Activated CD8-positive, alpha-beta memory T cell treated with anti-CD3 and anti-CD28 coated beads, Interleukin-2, amount 50 U/mL, for 48 hours (primary cell): ENCODE measurements around the gene ZNF610.
"Not testable (repeated sequence)": the region's sequence is repeated elsewhere in the genome, so short reads cannot be mapped to it uniquely, and the experiment has no call there.

Experiments used
- DNase-seq: peaks from one replicate; pipeline ENCODE4 v3.0.0-alpha.2; 2020

ZNF610 gene

DNA sequence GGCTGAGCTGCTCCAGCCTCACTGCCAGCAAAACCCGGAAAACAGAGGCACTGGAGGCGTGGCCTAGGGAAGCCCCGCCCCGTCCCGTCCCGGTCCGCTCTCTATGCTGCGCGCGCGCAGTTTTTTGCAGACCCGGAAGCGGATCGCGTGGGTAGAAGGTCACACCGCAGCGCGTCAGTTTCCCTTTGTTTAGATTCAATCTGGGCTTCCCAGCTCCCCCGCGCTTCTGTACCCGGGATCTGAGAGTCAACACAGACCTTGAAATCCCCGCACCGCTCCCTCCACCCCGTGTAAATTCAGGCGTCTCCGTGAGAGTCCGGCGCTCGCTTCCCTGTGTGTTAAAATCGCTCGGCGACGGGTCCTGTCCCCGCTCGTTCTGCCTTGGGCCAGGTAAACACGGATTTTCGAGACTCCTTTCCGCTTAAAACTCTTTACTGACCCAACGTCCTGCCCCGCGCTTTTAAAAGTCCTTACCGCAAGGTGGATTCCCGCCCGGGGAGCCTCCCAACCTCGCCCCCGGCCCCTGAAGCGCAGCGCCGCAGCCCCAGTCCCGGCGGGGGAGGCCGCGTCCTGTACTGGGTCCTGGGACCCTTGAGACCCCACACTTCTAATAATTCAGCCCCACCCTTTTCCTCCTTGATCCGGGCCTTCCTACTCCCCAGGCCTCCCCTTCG is at the start of gene ZNF610:
ZNF610 (plus strand) TSS at position 127 of the 674 bp plus-strand sequence. CDS start 12,930 bp downstream, outside the sequence.
- peak; percentile 95 for DNase-seq

DNA sequence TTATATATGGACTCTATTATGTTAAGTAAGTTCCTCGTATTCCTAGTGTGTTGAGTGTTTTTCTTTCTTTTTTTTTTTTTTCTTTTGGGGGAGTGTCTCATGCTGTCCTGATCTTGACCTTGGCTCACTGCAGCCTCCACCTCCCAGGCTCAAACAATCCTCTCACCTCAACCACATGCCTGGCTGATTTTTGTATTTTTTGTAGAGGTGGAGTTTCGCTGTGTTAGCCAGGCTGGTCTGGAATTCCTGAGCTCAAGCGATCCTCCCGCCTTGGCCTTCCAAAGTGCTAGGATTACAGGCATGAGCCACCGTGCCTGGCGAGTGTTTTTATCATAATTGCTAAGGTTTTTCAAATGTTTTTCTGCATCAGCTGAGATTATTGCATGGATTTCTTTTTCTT is 49.8 kb upstream of the ZNF610 start:
- no peak for DNase-seq

GRCh38 chr19:52291781-52292180 is 44.3 kb upstream of the ZNF610 start:
- no peak for DNase-seq

- not testable (repeated sequence) for DNase-seq
Observed at GRCh38 chr19:52292946-52293345, 43.1 kb upstream of the ZNF610 start.

- DNase-seq, result no peak
Observed at GRCh38 chr19:52296400-52296772, 39.7 kb upstream of the ZNF610 start.

GRCh38 chr19:52296773-52297600 is 39.1 kb upstream of the ZNF610 start, which contains the start of gene ZNF480:
Gene ZNF480, plus strand, starts transcription at chr19:52297169. Its CDS starts 3,244 bp downstream, at chr19:52300413.
- peak; percentile 86 for DNase-seq

- DNase-seq, result no peak
Observed at GRCh38 chr19:52297601-52298364, 38.3 kb upstream of the ZNF610 start.

GRCh38 chr19:52307275-52307674 is 28.8 kb upstream of the ZNF610 start:
- DNase-seq, result no peak

DNA sequence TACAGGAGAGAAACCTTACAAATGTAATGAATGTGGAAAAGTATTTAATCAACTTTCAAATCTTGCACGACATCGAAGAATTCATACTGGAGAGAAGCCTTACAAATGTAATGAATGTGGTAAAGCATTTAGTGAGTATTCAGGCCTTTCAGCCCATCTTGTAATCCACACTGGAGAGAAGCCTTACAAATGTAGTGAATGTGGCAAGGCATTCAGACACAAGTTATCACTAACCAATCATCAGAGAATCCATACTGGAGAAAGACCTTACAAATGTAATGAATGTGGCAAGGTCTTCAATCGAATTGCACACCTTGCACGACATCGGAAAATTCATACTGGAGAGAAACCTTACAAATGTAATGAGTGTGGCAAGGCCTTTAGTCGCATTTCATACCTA is 13.6 kb upstream of the ZNF610 start:
- no peak for DNase-seq

DNA sequence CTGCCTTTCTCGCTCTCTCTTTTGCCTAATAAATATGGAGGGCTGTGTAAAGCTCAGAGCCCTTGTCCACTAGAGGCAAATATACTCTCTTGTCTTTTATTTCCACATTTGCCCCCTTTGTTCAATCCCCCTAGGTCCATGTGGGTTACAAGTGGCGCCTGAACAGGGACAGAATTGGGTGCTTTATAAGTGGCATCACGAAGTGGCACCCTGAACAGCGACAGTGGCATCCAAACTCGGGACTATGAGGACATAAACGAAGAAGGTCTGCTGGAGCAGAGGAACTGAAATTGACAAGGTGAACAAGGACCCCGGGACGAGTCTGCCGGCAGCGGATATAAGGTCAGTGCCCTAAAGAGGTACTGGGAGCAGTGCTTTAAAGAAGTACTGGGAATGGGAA is 4.3 kb upstream of the ZNF610 start:
- DNase-seq, result no peak

- DNase-seq, result no peak
Observed at GRCh38 chr19:52335768-52336116, 301 bp upstream of the ZNF610 start.

GRCh38 chr19:52336791-52337381 is 843 bp downstream of the ZNF610 start:
- no peak for DNase-seq

- DNase-seq, result not testable (repeated sequence)
Observed at GRCh38 chr19:52339022-52339421, 3.0 kb downstream of the ZNF610 start.

GRCh38 chr19:52343548-52343947 is 7.5 kb downstream of the ZNF610 start:
- DNase-seq, result peak; percentile 57

DNA sequence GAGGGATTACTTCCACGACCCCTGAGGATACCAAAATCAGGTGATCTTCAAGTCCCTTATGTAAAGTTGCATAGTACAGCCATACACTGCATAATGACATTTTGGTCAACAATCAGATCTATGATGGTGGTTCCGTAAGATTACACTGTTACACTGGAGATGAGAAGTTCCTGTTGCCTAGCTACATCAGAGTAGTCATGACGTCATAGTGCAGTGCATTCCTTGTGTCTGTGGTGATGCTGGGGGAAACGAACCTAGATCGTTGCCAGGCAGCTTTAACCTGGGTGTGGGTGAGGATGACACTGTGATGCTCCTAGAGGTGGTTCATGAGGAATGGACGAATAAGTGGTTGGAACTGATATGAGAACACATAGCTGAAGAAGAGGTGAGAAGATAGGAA is 9.1 kb downstream of the ZNF610 start:
- no peak for DNase-seq

DNA sequence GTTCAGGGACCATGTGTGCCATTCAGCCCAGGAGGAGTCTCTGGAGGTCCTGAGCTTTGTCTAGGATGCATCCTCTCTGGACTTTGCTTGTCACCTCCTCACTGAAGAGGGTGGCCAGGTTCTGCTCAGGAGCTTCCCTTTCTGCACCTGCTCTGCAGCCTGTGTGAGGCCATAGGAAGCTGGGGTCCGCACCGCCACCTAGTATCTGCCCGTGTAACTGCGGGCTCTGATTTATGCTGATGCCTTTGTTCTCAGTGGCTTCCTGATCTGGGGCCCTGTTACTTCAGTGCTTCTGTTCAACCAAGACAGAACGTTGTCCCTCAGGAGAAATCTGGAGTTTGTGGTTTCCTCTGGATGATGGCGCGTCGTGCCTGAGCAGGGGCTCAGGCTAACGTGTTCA is 15.5 kb downstream of the ZNF610 start:
- no peak for DNase-seq

DNA sequence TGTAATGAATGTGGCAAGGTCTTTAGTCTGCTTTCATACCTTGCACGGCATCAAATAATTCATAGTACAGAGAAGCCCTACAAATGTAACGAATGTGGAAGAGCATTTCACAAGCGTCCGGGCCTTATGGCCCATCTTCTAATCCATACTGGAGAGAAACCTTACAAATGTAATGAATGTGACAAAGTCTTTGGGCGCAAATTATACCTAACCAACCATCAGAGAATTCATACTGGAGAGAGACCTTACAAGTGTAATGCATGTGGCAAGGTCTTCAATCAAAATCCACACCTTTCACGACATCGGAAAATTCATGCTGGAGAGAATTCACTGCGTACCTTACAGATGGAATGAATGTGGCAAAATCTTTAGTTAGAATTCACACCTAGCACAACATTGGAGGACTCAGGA is 30.4 kb downstream of the ZNF610 start:
- no peak for DNase-seq

- peak; percentile 96 for DNase-seq
Observed at GRCh38 chr19:52369559-52370340, 33.7 kb downstream of the ZNF610 start, which contains the start of gene ZNF880. Gene ZNF880, plus strand, starts transcription at chr19:52369923. Its CDS starts 43 bp downstream, at chr19:52369966.

DNA sequence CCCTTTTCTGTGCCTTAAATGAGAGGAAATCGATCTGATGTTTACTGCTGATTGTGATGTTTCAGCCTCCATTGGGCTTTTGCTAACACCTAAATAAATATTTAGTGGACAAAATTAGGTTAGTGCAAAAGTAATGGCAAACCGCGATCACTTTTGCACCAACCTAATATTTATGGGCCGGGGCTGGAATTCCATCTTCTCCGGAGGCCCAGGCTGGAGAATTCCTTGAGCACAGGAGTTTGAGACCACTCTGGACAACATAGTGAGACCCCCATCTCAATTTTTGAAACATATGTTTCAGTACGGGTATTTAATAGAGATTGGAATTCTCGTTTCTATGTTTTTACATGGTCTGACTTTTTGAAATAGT is 34.3 kb downstream of the ZNF610 start:
- no peak for DNase-seq

GRCh38 chr19:52391135-52391534 is 55.1 kb downstream of the ZNF610 start:
- DNase-seq, result no peak

GRCh38 chr19:52397310-52398080 is 61.5 kb downstream of the ZNF610 start, which contains the start of gene ZNF528:
Gene ZNF528, plus strand, starts transcription at chr19:52397849. Its CDS starts 4,165 bp downstream, at chr19:52402014.
- peak; percentile 98 for DNase-seq
